CD4-positive, alpha-beta memory T cell (primary cell): ENCODE data around the gene ADRM1. TPM values are rescaled to one million over a fixed set of nuclear protein-coding genes. Genes with fewer than 3 reads are reported as not detected.

Experiments
- CTCF ChIA-PET: fragments of 350-600 bp; sonication (Branson Sonifier 250); formaldehyde crosslinking; loops from one replicate; lab custom pipeline; 2021; ENCODE audit warnings: inconsistent platforms; ENCODE audit not compliant: partially characterized antibody; lab: Charles Lee
- POLR2A ChIA-PET: fragments of 350-600 bp; sonication (Branson Sonifier 250); formaldehyde crosslinking; loops from one replicate; lab custom pipeline; 2021; ENCODE audit not compliant: partially characterized antibody; lab: Charles Lee
- DNase-seq, 5 donors: peaks; one replicate each; pipeline versions ENCODE4 v3.0.0 to v3.0.0-alpha.2; 2020 to 2022; ENCODE audit warnings: mixed read lengths in 1 of 5
- H3K27ac ChIP-seq: one replicate; pipeline ENCODE4 v1.7.0; 2013; ENCODE audit warnings: low read depth, low read length
- H3K27me3 ChIP-seq: 2 replicates; pipeline ENCODE4 v1.7.0; 2013; ENCODE audit warnings: mild to moderate bottlenecking, low read length, moderate library complexity; ENCODE audit not compliant: insufficient read depth
- H3K36me3 ChIP-seq: 2 replicates; pipeline ENCODE4 v1.7.0; 2013; ENCODE audit warnings: mild to moderate bottlenecking, low read length, moderate library complexity; ENCODE audit not compliant: insufficient read depth
- H3K4me1 ChIP-seq: 2 replicates; pipeline ENCODE4 v1.7.0; 2013; ENCODE audit warnings: mild to moderate bottlenecking, low read length, moderate library complexity; ENCODE audit not compliant: insufficient read depth
- H3K4me3 ChIP-seq, 2 donors: one replicate each; pipeline ENCODE4 v1.7.0; 2013; ENCODE audit warnings: low read length in 2 of 2, mild to moderate bottlenecking in 1 of 2
- H3K9me3 ChIP-seq, 2 donors: one replicate each; pipeline ENCODE4 v1.7.0; 2013; ENCODE audit warnings: low read length in 2 of 2, control low read depth in 1 of 2; ENCODE audit not compliant: control insufficient read depth in 1 of 2
- H3K27ac Mint-ChIP-seq, 7 donors: one replicate each; pipeline ENCODE4 v1.8.0; 2020 to 2021; ENCODE audit warnings: mixed read lengths in 7 of 7, mild to moderate bottlenecking in 6 of 7, inconsistent platforms in 3 of 7, moderate library complexity in 3 of 7
- H3K27me3 Mint-ChIP-seq, 2 donors: one replicate each; pipeline ENCODE4 v1.8.0; 2020 to 2021; ENCODE audit warnings: mixed read lengths in 2 of 2
- H3K36me3 Mint-ChIP-seq, 2 donors: one replicate each; pipeline ENCODE4 v1.8.0; 2020 to 2021; ENCODE audit warnings: mixed read lengths in 2 of 2, inconsistent platforms in 1 of 2, mild to moderate bottlenecking in 1 of 2
- H3K4me1 Mint-ChIP-seq, 4 donors: one replicate each; pipeline ENCODE4 v1.8.0; 2020 to 2021; ENCODE audit warnings: mixed read lengths in 4 of 4, mild to moderate bottlenecking in 1 of 4
- H3K4me3 Mint-ChIP-seq, 8 donors: one replicate each; pipeline ENCODE4 v1.8.0; 2020 to 2021; ENCODE audit warnings: mixed read lengths in 8 of 8, mild to moderate bottlenecking in 7 of 8, moderate library complexity in 6 of 8, inconsistent platforms in 3 of 8
- H3K9me3 Mint-ChIP-seq, 8 donors: one replicate each; pipeline ENCODE4 v1.8.0; 2020 to 2021; ENCODE audit warnings: mixed read lengths in 8 of 8, mild to moderate bottlenecking in 5 of 8, inconsistent platforms in 3 of 8, moderate library complexity in 1 of 8
- intact Hi-C: fragments of 100-400 bp; cut with micrococcal nuclease; formaldehyde crosslinking; loops from one replicate; pipeline ENCODE4 v1.15.1; 2023
- polyA plus RNA-seq, 2 donors: library from polyadenylated mRNA; unstranded; fragments of 300-500 nt; fragmentation: Illumina TruSeq; gene quantifications; one replicate each; pipeline ENCODE4 v1.2.3, GENCODE V29; 2021
- total RNA-seq, 2 experiments: library from RNA; stranded (reverse); gene quantifications; one replicate each; pipeline ENCODE4 v1.2.3, GENCODE V29; 2021

ADRM1 gene
- total and polyA plus RNA-seq, 4 experiments from 2014 or later, result 59.4 to 102 (median 79.0) TPM

GRCh38 chr20:62336775-62337557 lies 34.2 kb downstream of the ADRM1 start:
- DNase-seq, result peak in 1 of 5 donors; percentile 15
- H3K4me3 ChIP-seq, result no peak overlapping the region

DNA sequence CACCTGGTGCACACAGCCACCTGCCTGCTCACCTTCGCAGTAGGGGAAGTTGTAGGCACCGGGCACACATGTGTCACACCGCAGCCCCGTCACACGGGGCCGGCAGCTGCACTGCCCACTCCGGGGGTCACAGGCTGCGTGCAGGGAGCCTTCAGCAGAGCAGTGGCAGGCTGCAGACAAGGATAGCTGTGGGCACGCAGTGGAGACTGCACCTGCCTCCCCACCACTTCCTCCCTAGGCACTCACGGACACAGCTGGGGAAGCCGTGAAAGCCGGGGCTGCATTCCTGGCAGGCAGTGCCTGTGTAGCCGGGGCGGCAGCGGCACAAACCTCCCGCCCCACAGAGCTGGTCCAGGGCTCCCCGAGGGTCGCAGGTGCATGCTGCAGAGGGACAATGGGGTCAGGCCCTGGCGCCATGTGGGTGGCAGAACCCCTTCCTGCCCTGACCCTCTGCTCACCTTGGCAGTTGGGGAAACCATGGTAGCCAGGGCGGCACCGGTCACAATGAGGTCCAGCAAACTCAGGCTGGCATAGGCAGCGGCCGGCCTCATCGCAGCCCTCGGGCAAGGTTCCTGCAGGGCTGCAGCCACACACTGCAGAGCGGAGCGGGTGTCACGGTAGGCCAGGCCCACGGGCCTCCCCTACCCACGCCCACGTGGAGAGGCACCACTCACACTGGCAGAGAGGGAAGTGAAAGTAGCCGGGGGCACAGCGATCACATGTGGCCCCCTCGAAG lies 34.9 kb downstream of the ADRM1 start:
- peaks cover 0 to 5% (median 0%) of the 10 kb centered on the region in 4 donors for H3K4me1 Mint-ChIP-seq
- H3K4me1 ChIP-seq, result no peaks in the 10 kb centered on the region
- H3K36me3 Mint-ChIP-seq, result no peaks in the 10 kb centered on the region
- no peaks in the 10 kb centered on the region for H3K36me3 ChIP-seq
- H3K9me3 ChIP-seq, result no peaks in the 10 kb centered on the region
- peak in 1 of 5 donors; percentile 5 for DNase-seq
- intact Hi-C loops, result no loop called here
- no peak overlapping the region for H3K27ac ChIP-seq
- no peak overlapping the region for H3K4me3 ChIP-seq
- POLR2A ChIA-PET, result no interaction called here
- H3K9me3 Mint-ChIP-seq, result no peaks in the 10 kb centered on the region
- no peak overlapping the region for H3K4me3 Mint-ChIP-seq
- peaks cover 9 to 11% of the 10 kb centered on the region in 2 donors for H3K27me3 Mint-ChIP-seq
- H3K27ac Mint-ChIP-seq, result no peak overlapping the region
- CTCF ChIA-PET, result no interaction called here
- no peaks in the 10 kb centered on the region for H3K27me3 ChIP-seq

More at GRCh38 chr20:62336775-62337557, 34.2 kb downstream of the ADRM1 start:
- H3K36me3 Mint-ChIP-seq, result no peaks in the 10 kb centered on the region
- peaks cover 9 to 11% of the 10 kb centered on the region in 2 donors for H3K27me3 Mint-ChIP-seq
- H3K27ac Mint-ChIP-seq, result no peak overlapping the region
- no peaks in the 10 kb centered on the region for H3K4me1 ChIP-seq
- ChIA-PET CTCF (no interaction called here), POLR2A (no interaction called here)
- no peaks in the 10 kb centered on the region for H3K27me3 ChIP-seq
- no peak overlapping the region for H3K27ac ChIP-seq
- H3K9me3 ChIP-seq, result no peaks in the 10 kb centered on the region
- no peaks in the 10 kb centered on the region for H3K36me3 ChIP-seq
- H3K4me1 Mint-ChIP-seq, result peaks cover 0 to 5% (median 0%) of the 10 kb centered on the region in 4 donors
- intact Hi-C loops, result no loop called here
- no peak overlapping the region for H3K4me3 Mint-ChIP-seq
- H3K9me3 Mint-ChIP-seq, result no peaks in the 10 kb centered on the region

DNA sequence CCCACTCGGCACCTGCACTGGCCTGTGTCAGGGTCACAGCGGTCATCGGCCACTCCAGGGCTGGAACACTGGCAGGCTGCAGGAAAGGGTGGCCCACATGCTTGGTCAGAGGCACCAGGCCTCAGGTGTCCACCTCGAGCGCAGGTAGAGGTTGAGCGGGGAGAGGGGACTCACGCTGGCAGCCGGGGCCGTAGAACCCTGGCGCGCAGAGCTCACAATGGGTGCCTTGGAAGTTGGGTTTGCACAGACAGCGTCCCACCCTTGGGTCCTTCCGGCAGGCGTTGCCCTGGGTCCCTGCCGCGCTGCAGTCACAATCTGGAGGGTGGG lies 35.5 kb downstream of the ADRM1 start:
- H3K36me3 Mint-ChIP-seq, result no peaks in the 10 kb centered on the region
- no peak overlapping the region for H3K27ac Mint-ChIP-seq
- H3K27me3 Mint-ChIP-seq, result peaks cover 9 to 11% of the 10 kb centered on the region in 2 donors
- no peaks in the 10 kb centered on the region for H3K9me3 Mint-ChIP-seq
- peak in 1 of 5 donors; percentile 30 for DNase-seq
- H3K4me1 ChIP-seq, result no peaks in the 10 kb centered on the region
- ChIA-PET POLR2A (no interaction called here), CTCF (no interaction called here)
- no peak overlapping the region for H3K4me3 Mint-ChIP-seq
- no peak overlapping the region for H3K4me3 ChIP-seq
- no peaks in the 10 kb centered on the region for H3K27me3 ChIP-seq
- no peak overlapping the region for H3K27ac ChIP-seq
- intact Hi-C loops, result no loop called here
- no peaks in the 10 kb centered on the region for H3K36me3 ChIP-seq
- no peaks in the 10 kb centered on the region for H3K9me3 ChIP-seq
- peaks cover 0 to 5% (median 0%) of the 10 kb centered on the region in 4 donors for H3K4me1 Mint-ChIP-seq

GRCh38 chr20:62339647-62340062 lies 36.9 kb downstream of the ADRM1 start:
- H3K4me3 ChIP-seq, result no peak overlapping the region

GRCh38 chr20:62342910-62343309 lies 40.1 kb downstream of the ADRM1 start:
- ChIA-PET POLR2A (no interaction called here), CTCF (no interaction called here)
- intact Hi-C loops, result no loop called here
- H3K27ac ChIP-seq, result no peak overlapping the region
- H3K4me3 Mint-ChIP-seq, result no peak overlapping the region
- no peaks in the 10 kb centered on the region for H3K4me1 ChIP-seq
- H3K4me3 ChIP-seq, result no peak overlapping the region
- no peaks in the 10 kb centered on the region for H3K27me3 ChIP-seq
- H3K9me3 ChIP-seq, result no peaks in the 10 kb centered on the region
- H3K36me3 ChIP-seq, result no peaks in the 10 kb centered on the region
- no peak overlapping the region for H3K27ac Mint-ChIP-seq
- DNase-seq, result no peak
- no peaks in the 10 kb centered on the region for H3K36me3 Mint-ChIP-seq
- peaks cover 0 to 1% (median 0%) of the 10 kb centered on the region in 8 donors for H3K9me3 Mint-ChIP-seq
- H3K4me1 Mint-ChIP-seq, result peaks cover 0 to 1% (median 0%) of the 10 kb centered on the region in 4 donors
- peaks cover 7 to 8% of the 10 kb centered on the region in 2 donors for H3K27me3 Mint-ChIP-seq

More at GRCh38 chr20:62339647-62340062, 36.9 kb downstream of the ADRM1 start:
- intact Hi-C loops, result no loop called here
- H3K27me3 Mint-ChIP-seq, result peaks cover 9 to 11% of the 10 kb centered on the region in 2 donors
- Histone ChIP-seq H3K9me3 (no peaks in the 10 kb centered on the region), H3K4me1 (no peaks in the 10 kb centered on the region), H3K36me3 (no peaks in the 10 kb centered on the region), H3K27me3 (no peaks in the 10 kb centered on the region), H3K27ac (no peak overlapping the region)
- H3K9me3 Mint-ChIP-seq, result no peaks in the 10 kb centered on the region
- H3K4me1 Mint-ChIP-seq, result peaks cover 0 to 5% (median 0%) of the 10 kb centered on the region in 4 donors
- ChIA-PET CTCF (no interaction called here), POLR2A (no interaction called here)
- DNase-seq, result peak in 1 of 5 donors; percentile 4
- H3K36me3 Mint-ChIP-seq, result no peaks in the 10 kb centered on the region
- no peak overlapping the region for H3K27ac Mint-ChIP-seq
- H3K4me3 Mint-ChIP-seq, result no peak overlapping the region

DNA sequence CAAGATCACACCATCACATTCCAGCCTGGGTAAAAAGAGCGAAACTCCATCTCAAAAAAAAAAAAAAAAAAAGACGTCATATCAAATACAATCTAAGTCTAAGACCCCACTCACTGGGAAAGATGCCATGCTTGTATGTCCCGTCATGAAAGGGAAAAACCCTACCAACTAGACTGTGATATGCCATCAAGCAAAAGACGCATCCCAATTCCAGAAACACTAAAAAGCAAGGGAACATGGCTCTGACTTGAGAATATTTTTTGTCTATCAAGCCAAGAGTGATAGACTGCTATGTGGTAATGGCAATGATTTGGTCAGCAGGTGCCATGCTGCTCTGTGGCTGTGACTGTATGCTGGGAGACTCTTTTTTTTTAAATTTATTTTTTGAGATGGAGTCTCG lies 41.3 kb downstream of the ADRM1 start:
- peaks cover 7 to 8% of the 10 kb centered on the region in 2 donors for H3K27me3 Mint-ChIP-seq
- CTCF ChIA-PET, result no interaction called here
- no peak overlapping the region for H3K27ac ChIP-seq

DNA sequence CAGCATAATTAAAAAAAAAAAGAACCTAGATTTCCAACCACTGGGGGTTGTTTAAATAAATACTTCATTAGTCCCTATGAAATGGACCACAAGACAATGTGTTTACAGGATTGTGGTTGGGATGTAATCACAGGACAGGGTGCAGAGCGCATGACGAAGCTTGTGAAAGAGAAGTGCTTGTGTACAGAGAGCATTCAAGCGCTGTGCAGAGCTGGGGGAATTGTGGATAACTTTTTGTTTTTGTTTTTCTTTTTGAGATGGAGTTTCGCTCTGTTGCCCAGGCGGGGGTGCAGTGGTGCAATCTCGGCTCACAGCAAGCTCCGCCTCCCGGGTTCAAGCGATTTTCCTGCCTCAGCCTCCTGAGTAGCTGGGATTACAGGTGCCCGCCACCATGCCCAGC lies 42.0 kb downstream of the ADRM1 start:
- intact Hi-C loops, result no loop called here
- Mint-ChIP-seq H3K27ac (no peak overlapping the region), H3K27me3 (peaks cover 3 to 4% of the 10 kb centered on the region in 2 donors), H3K9me3 (peaks cover 0 to 10% (median 6%) of the 10 kb centered on the region in 8 donors), H3K4me1 (peaks cover 0 to 3% (median 1%) of the 10 kb centered on the region in 4 donors), H3K4me3 (no peak overlapping the region), H3K36me3 (no peaks in the 10 kb centered on the region)
- Histone ChIP-seq H3K4me1 (no peaks in the 10 kb centered on the region), H3K27ac (no peak overlapping the region), H3K4me3 (no peak overlapping the region), H3K27me3 (no peaks in the 10 kb centered on the region), H3K9me3 (no peaks in the 10 kb centered on the region), H3K36me3 (no peaks in the 10 kb centered on the region)
- POLR2A ChIA-PET, result no interaction called here
- CTCF ChIA-PET, result no interaction called here
- DNase-seq, result no peak

More for the DNA sequence above, 41.3 kb downstream of the ADRM1 start:
- Histone ChIP-seq H3K4me3 (no peak overlapping the region), H3K36me3 (no peaks in the 10 kb centered on the region), H3K9me3 (no peaks in the 10 kb centered on the region), H3K27me3 (no peaks in the 10 kb centered on the region), H3K4me1 (no peaks in the 10 kb centered on the region)
- POLR2A ChIA-PET, result no interaction called here
- Mint-ChIP-seq H3K36me3 (no peaks in the 10 kb centered on the region), H3K27ac (no peak overlapping the region), H3K4me1 (peaks cover 0 to 2% (median under 1%) of the 10 kb centered on the region in 4 donors), H3K4me3 (no peak overlapping the region), H3K9me3 (peaks cover 0 to 10% (median 6%) of the 10 kb centered on the region in 8 donors)
- DNase-seq, result no peak
- intact Hi-C loops, result no loop called here
